Prostate gland (tissue), 2 donors: ENCODE measurements around the gene KAZN. TPM values are rescaled to one million over a fixed set of nuclear protein-coding genes. Genes with fewer than 3 reads are reported as not detected.

Experiments used
- DNase-seq: peaks from one replicate; pipeline ENCODE4 v3.0.0-alpha.2; 2019; ENCODE audit warnings: low spot score
- H3K27ac ChIP-seq, 2 donors: fragments of 200-600 bp; sonication (generic); 2 replicates each; pipeline ENCODE4 v1.5.1; 2017 to 2019
- H3K27me3 ChIP-seq: fragments of 200-600 bp; sonication (generic); replicated peaks from 2 replicates; pipeline ENCODE4 v1.5.1; 2019; ENCODE audit not compliant: insufficient read depth
- H3K36me3 ChIP-seq, 2 donors: fragments of 200-600 bp; sonication (generic); 1 replicate in 1 of 2; 2 replicates in 1 of 2; pipeline versions ENCODE4 v1.5.1 to v1.8.1; 2017 to 2019
- H3K4me1 ChIP-seq: fragments of 200-600 bp; sonication (generic); replicated peaks from 2 replicates; pipeline ENCODE4 v1.5.1; 2019
- H3K4me3 ChIP-seq, 2 donors: fragments of 200-600 bp; sonication (generic); 2 replicates each; pipeline ENCODE4 v1.5.1; 2017 to 2019
- H3K9me3 ChIP-seq: fragments of 200-600 bp; sonication (generic); 2 replicates; pipeline ENCODE4 v1.5.1; 2017
- CTCF ChIP-seq, 4 experiments: fragments of 200-600 bp in 2 of 4; fragments of 450-650 bp in 2 of 4; sonication (generic) in 2 of 4; IDR thresholded peaks; 1 replicate in 3 of 4; 2 replicates in 1 of 4; pipeline ENCODE4 v1.5.1; 2016 to 2019; ENCODE audit warnings: antibody characterized with exemption in 4 of 4, mild to moderate bottlenecking in 2 of 4, moderate library complexity in 2 of 4
- POLR2A ChIP-seq: fragments of 450-650 bp; IDR thresholded peaks from one replicate; pipeline ENCODE4 v1.6.1; 2016; ENCODE audit warnings: antibody characterized with exemption, mild to moderate bottlenecking
- POLR2AphosphoS5 ChIP-seq: sonication (generic); formaldehyde crosslinking; IDR thresholded peaks from one replicate; pipeline ENCODE4 v1.6.1; 2017; ENCODE audit warnings: antibody characterized with exemption
- WGBS: methylation state at CpG from one replicate; pipeline ENCODE4 v1.1.5; 2018; 5-methylcytosine and 5-hydroxymethylcytosine counted together
- intact Hi-C: fragments of 100-400 bp; cut with DNase I; formaldehyde crosslinking; loops from one replicate; pipeline ENCODE4 v1.14.2; 2022
- total RNA-seq, 2 donors: library from RNA; depleted of rRNA; stranded (reverse); fragments of >200 nt; gene quantifications; one replicate each; pipeline ENCODE4 v1.1.0, GENCODE V29; 2016

KAZN gene
- total RNA-seq, 2 donors from 2014 or later = 8.3 to 12.7 TPM

- intact Hi-C loops = no loop called here
- DNase-seq = no peak
- no peak overlapping the region for H3K27ac ChIP-seq
- no peaks in the 10 kb centered on the region for H3K9me3 ChIP-seq
- H3K4me3 ChIP-seq = no peak overlapping the region
- WGBS = 85% methylated on average over 7 of the region's 7 CpGs
- H3K36me3 ChIP-seq = no peaks in the 10 kb centered on the region
- H3K4me1 ChIP-seq = no peaks in the 10 kb centered on the region
- TF ChIP-seq POLR2AphosphoS5 (no peak), CTCF (IDR thresholded peaks at IDR 0.05) (no peak), POLR2A (no peak)
- no peaks in the 10 kb centered on the region for H3K27me3 ChIP-seq
These were observed 117.3 kb downstream of the KAZN start for GRCh38 chr1:14715802-14716201.

GRCh38 chr1:14716474-14716873, 118.0 kb downstream of the KAZN start:
- no peak overlapping the region for H3K27ac ChIP-seq
- intact Hi-C loops = no loop called here
- TF ChIP-seq POLR2AphosphoS5 (no peak), CTCF (IDR thresholded peaks at IDR 0.05) (no peak), POLR2A (no peak)
- no peak overlapping the region for H3K4me3 ChIP-seq
- DNase-seq = no peak
- 89% methylated on average over 5 of the region's 5 CpGs for WGBS
- no peaks in the 10 kb centered on the region for H3K36me3 ChIP-seq
- H3K9me3 ChIP-seq = no peaks in the 10 kb centered on the region
- no peaks in the 10 kb centered on the region for H3K4me1 ChIP-seq
- no peaks in the 10 kb centered on the region for H3K27me3 ChIP-seq

- Histone ChIP-seq H3K9me3 (no peaks in the 10 kb centered on the region), H3K4me1 (no peaks in the 10 kb centered on the region), H3K27ac (no peak overlapping the region), H3K36me3 (no peaks in the 10 kb centered on the region), H3K27me3 (no peaks in the 10 kb centered on the region), H3K4me3 (no peak overlapping the region)
- intact Hi-C loops = no loop called here
- 96% methylated on average over 7 of the region's 7 CpGs for WGBS
- TF ChIP-seq POLR2A (no peak), POLR2AphosphoS5 (no peak), CTCF (IDR thresholded peaks at IDR 0.05) (no peak)
- no peak for DNase-seq
These were observed 120.0 kb downstream of the KAZN start for GRCh38 chr1:14718476-14718875.

- intact Hi-C loops = no loop called here
- no peaks in the 10 kb centered on the region for H3K27me3 ChIP-seq
- H3K4me1 ChIP-seq = no peaks in the 10 kb centered on the region
- H3K36me3 ChIP-seq = no peaks in the 10 kb centered on the region
- H3K9me3 ChIP-seq = no peaks in the 10 kb centered on the region
- TF ChIP-seq POLR2A (no peak), POLR2AphosphoS5 (no peak), CTCF (IDR thresholded peaks at IDR 0.05) (no peak)
- no peak for DNase-seq
- no peak overlapping the region for H3K27ac ChIP-seq
- no peak overlapping the region for H3K4me3 ChIP-seq
- 86% methylated on average over 11 of the region's 11 CpGs for WGBS
These were observed 124.9 kb downstream of the KAZN start for GRCh38 chr1:14723401-14723800.

GRCh38 chr1:14724246-14724645, 125.8 kb downstream of the KAZN start:
- WGBS = 76% methylated on average over 5 of the region's 5 CpGs
- TF ChIP-seq POLR2A (no peak), POLR2AphosphoS5 (no peak), CTCF (IDR thresholded peaks at IDR 0.05) (no peak)
- Histone ChIP-seq H3K27ac (no peak overlapping the region), H3K4me3 (no peak overlapping the region), H3K9me3 (no peaks in the 10 kb centered on the region), H3K36me3 (no peaks in the 10 kb centered on the region), H3K27me3 (no peaks in the 10 kb centered on the region), H3K4me1 (no peaks in the 10 kb centered on the region)
- intact Hi-C loops = no loop called here
- DNase-seq = no peak
